NCI-H1436 treated with DMSO at 0.1 percent for 48 hours (cell line): ENCODE data around the gene HOXA5.

Experiments
- DNase-seq: peaks from one replicate; lab custom pipeline; 2025; lab: John Stamatoyannopoulos, UW

Gene HOXA5

DNA sequence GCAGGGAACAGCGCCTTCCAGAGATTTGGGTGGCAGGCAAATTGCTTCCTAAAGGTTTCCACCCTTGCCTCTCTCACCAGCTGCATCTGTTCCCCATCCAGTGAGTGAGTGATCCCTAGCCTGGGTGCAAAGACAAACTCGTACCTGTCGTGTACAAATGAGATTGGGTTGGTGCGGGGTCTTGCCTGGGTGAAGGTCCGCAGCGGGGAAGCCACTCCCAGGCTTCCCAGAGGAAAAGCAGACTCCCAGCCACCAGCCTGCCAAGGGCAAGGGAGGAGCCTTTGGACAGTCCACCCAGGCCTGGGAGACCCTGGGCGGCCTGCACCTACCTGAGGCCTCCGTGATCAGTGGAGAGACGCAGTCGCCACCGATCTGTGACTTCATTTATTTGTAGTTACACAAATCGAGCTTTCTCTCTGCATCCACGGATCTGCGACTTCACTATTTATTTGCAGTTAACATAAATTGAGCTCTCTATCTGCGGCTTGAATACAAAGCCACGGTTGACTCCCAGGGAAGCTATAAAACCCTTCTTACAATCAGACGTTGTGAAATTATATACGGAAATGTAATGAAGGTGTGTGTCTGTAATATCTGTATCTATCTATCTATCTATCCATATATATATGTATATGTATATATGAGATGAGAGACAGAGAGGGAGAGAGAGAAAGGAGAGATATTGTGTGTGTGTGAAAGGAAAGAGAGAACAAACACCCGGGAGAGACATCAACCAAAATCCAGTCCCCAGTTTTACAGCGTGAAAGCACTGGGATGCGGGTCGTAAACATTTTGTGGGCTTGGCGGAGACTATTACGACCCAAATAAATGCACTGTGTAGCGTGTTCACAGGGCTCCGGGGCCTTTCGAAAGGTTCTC is 16.0 kb upstream of the HOXA5 start:
- DNase-seq, result no peak

DNA sequence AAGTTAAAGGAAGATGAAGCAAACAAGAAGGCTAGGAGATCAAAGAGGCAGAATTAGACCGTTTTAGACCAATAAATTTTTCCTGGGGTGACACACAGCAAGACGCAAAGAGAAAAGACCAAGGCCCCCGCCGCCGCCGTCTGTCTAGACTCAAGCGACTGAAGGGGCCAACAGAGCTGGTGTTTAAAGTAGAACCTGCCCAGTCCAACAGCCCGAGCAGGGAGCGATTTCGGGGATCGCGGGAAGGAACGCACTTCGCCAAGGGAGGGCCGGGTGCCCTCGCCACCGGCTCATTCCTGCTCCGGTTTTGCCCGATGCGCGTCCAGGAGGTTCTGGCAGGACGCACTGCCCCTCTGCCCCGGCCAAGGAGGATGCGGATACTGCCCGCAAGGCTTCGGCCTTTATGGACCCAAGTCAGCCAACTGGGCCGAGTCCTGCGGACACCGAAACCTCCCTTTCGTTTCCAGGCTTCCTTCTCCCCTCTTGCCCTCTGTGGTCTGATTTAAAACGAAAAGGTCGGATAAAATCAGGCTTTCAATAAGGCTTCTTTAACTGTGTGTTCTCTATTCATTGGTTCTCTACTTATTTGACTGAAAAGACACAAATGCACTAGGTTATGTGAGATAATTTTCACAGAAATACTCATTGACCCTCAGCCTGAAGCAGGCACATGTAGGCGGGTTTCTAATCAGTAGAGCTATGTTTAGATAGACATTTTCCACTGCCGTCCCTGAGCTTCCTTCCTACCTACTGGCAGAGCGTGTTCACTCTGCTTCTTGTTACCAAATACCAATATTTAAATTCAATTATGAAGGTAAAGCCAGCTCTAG is 15.2 kb upstream of the HOXA5 start:
- DNase-seq, result no peak

DNA sequence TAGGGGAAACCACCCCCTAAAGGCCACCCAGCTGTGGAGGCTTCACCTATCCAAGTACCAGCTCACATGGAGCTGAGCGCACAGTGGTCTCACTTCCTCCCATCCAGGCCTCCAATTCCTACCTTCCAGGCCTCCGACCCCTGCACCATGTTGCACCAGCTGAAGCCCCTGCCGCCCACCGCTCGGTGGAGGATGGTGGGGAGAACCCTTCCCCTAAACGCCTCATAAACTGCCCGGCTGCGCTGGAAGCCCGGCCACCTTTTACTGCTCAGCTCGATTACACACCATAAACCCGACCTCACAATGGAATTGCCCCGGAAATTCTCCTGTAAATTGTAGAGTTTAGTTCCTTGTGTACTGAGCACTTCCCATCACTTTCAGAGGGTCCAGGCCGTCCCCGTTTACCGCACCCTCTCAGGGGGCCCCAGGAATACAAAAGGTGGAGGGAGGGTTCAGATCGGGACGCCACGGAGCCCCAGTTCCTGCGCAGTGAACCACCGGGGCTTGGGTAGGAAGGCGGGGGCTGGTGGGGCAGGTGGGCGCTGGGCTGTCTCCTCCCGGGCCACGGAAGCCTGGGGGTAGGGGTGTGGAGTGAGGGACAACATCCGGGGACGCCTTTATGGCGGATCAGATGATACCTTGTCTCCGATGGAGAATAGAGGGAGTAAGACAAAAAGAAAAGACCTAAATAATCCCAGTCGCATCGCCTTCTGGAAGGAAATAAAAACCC is 14.4 kb upstream of the HOXA5 start:
- no peak for DNase-seq

DNA sequence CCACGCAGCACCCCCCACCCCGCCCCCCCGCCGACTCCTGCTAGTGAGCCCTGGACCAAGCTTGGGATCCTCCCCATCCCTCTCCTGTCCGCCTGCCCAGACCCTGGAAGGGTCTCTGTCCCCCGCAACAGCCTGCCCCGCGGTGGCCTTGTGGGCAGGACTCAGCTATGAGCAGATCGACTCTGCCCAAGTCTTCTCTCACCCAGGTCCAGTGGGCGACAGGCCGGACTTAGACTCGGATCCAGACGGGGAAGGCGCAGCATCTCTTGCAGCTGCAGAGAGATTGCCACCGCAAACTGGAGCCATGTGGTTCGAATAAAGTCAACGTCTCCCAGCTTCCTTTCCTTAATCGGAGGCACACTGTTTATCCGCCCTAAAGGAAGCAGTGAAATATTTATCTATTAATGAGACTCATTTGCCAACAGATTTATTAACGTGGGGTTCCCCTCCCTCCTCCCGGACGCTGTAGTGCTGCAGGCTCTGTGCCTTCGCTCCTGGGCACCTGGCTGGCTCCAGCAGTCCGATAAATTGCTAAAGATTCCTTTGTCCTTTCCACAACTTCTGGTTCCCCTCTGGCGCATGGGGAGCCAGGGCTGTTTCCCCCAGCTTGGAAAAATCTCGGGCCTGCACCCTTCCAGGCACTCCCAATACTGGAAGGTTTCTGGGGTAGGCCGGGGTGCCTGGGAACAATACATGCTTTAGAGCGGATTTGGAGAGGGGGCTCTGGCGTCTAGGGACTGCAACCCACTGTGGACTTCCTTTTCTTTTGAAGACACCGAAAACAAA is 13.6 kb upstream of the HOXA5 start:
- DNase-seq, result no peak

DNA sequence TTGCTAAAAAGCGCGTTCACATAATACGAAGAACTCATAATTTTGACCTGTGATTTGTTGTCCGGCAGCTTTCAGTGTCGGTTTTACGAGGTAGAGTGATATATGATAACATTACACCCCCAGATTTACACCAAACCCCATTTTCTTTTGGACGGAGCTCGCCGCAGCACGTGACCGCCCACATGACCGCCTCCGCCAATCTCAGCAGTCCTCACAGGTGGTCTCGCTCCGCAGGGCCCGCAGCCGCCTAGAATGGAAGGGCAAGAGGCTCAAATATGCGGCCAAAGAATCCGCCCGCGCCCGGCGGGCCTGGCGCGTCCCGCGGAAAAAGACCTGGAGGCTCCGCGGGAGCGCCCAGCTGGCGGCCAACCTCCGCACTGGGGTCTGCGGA is 13.0 kb upstream of the HOXA5 start, which contains the start of gene HOXA7:
Gene HOXA7, minus strand, starts transcription at position 168 of the 391 bp plus-strand sequence. Its CDS starts 130 bp downstream, at position 38.
- peak; percentile 38 for DNase-seq

DNA sequence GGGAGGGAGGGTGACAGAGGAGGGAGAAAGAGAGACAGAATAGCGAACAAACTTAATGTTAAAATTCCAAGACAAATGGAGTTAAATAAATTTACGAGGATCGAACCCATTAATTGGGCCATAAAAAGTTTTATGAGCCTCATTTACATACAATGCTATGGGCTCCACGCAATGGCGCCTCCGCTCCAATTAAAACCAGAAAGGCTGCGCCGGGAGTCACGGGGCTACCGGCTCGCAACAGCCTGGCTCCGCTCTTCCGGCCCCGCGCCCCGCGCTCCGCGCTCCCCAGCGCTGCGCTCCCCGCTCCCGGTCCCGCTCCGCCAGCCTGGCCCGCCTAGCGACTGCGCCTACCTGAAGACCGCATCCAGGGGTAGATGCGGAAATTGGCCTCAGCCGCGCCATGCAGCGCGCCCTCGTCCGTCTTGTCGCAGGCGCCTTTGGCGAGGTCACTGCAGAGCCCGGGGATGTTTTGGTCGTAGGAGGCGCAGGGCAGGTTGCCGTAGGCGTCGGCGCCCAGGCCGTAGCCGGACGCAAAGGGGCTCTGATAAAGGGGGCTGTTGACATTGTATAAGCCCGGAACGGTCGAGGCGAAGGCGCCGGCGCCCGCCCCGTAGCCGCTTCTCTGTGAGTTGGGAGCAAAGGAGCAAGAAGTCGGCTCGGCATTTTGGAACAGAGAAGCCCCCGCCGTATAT is 12.5 kb upstream of the HOXA5 start:
- no peak for DNase-seq

DNA sequence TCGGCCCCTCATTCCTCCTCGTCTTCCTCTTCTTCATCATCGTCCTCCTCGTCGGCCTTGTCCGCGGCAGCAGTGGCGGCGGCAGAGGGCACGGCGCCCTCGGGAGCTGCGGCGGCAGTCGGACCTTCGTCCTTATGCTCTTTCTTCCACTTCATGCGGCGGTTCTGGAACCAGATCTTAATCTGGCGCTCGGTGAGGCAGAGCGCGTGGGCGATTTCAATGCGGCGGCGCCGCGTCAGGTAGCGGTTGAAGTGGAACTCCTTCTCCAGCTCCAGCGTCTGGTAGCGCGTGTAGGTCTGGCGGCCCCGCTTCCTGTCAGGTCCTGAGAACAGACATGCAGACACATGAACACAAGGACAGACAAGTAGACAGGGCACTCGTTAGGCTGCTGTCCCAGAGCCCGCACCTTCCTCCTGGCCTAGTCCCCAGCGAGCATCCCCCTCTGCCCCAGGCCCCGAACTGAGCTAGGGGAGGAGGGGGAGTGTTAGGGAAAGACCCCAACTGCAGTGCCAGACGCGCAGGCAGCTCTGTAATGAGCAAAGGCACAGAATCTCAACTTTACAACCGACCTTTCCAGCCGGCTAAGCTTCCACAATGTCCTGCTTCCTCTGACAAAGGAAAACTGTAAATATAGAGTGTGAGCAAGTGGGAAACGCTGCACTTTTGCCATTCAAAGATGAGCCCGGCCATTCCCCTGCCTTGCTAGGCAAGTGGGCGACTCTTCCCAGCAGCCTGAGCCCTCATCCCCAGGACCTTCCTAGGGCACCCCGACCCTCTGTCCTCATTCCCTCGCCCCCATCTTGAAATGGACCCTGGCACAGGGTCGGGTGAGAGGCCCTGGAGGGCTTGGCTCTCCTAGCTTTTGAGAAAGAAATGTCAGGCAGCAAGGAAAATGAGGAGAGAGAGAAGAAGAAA is 11.7 kb upstream of the HOXA5 start:
- DNase-seq, result no peak

DNA sequence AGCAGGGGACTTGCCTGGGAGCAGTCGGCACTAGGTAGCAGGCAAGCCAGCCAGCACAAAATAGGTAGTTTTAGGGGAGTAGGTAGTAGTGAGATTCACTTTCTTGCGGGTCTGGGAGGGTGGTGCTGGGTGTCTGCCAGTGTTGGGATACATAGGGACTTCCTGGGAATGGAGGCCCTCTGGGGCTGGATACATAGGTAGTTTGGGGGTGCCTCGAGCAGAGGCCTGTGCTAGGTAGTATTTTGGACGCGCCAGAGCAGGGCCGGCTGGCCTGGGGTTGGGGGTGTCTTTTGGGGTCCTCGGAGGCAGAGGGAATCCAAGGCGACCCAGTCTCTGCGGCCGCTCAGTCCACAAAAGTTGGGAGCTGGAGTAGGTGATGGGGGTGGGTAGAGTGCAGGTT is 10.9 kb upstream of the HOXA5 start:
- no peak for DNase-seq

DNA sequence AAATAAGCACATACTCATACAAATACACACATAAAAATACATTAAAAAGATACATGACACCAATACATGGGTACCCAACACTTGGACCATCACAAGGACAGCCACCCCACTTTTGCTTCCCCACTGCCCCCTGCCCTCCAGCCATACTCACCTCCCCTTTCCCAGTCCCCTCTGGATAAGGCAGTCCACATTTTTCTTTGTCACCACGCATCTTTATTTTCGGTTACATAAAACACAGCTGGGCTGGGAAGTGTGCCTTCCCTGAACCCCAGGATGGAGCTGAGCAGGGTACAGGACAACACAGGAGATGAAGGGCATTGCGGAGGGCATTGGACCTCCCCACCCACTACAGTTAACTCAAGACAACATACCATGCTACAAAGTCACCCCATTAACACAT is 10.0 kb upstream of the HOXA5 start:
- no peak for DNase-seq

DNA sequence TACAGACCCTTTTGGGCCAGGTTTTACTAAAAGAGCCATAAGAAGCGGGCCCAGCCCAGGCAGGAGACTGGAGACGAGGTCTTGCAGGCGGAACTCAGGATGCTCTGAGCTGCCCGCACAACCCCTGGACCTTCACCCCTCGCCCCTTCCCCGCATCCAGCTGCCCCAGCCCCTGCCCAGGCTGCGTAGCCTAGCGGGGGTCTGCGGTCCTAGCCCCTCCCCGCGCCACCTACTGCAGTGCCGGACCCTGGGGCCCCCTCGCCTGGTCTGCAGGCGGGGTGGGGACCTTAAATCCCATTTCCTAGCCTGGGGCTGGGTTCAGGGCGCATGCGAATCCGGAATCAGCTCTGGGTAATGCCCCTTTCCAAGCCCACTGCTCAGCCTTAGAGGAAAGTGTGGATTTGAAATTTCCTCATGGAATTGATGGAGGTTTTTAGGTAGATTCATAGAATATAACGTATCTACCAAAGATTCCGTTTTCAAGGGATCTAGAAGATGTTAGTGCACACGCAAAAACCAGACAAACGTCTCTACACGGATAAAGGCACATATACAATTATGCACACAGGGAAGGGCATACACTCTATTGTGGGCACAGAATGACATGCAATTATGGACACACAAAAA is 9.4 kb upstream of the HOXA5 start:
- no peak for DNase-seq

DNA sequence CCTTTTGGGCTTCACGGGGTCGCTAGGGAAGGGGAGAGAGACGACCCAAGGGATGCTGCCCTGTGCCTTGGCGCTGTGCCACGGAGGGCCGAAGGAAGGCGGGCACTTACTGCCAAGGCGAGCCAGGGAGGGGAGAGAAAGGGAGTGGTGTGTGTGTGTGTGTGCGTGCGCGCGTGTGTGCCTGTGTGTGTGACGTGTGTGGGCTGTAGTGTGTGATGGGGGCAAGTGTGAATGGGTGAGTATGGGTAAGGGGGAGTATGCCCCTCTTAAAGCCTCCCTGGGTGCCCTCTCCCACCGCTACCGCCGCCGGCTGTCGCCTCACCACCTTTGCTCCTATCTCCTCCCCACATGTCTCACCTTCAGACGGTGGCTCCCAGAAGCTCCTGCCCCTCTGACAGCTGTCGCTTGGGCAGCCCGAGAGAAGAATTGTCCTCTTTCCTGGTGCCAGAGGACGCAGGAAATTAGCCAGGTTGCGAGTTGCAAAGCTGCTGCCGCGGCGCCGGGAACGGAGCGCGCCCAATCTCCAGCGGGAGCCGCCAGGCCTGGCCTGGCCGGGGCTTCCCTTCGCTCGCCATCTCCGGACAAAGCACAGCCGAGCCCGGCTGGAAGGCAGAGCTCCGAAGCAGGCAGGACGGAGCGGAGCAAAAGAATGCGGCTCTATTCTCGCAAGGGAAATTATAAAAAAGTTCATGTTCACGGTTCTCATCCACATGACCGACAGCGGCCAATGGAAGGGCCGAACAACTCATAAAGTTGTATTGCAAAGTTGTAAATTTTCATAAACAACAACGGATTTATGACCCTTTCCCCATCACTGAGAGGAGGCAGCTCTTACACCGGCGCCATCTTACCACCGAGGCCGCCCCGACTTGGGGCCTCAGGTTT is 8.7 kb upstream of the HOXA5 start, which contains the start of gene HOXA3:
Gene HOXA3, minus strand, starts transcription at position 653 of the 885 bp plus-strand sequence. CDS start 41,943 bp downstream, outside the sequence.
- no peak for DNase-seq

DNA sequence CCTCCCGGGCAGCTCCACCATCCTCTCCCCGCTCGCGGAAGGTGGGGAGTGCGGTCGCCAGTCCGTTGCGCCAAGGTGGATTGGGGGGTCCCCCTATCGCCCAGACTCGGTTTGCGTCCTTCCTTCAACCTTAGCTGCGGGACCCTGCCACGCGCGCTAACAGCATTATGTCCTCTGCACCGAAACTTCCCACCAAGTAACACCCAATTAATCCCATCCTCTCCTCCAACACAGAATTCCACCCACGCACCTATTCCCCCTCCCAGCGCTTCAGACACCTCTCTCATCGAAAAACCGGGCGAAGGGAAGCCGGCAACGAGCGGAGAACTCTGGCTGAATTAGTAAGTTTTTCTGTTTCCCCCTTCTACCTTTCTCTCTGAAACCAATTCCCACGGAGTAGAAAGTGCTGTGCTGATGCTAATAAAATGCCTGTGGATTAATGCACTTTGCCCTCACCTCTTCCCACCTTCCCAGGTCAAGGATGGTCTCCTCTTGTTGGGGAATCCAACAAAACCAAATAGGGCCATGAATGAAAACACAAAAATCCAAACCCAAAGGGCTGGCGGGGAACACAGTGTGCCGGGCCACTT is 8.0 kb upstream of the HOXA5 start:
- no peak for DNase-seq

DNA sequence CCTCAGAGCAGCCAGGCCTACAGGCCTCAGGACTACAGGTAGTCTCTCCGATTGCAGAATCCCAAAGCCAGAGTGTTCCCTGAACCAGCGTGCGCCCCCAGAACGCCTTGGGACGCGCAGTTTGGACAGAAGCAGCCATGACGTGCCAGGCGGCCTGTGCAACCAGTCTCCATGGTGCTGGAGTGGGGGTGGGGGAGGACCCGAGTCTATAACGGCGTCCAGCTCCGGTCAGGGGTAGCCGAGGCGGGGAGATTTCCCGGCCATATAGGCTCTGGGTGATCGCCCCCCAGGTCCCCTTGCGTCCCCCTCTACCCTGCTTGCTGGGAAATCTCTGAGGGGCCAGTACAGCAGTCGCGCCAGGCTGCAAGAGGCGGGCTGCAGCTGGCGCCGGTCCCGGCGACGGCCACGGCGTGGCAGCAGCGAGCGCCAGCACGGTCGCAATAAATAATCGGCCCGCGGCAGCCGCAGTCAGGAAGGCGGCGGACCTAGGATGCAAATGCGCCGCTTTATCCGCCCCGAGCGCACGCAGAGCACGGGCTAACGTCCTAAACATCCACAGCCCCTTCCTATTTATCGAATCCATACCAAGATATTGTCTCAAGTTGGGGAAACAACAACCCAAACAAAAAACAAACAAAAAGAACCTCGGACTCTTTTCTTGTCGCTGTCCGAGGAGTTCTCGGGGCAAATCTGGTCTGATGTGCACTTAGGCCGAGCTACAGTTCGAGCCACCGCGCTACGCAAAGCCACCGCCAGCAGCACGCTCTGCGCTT is 7.3 kb upstream of the HOXA5 start:
- no peak for DNase-seq

DNA sequence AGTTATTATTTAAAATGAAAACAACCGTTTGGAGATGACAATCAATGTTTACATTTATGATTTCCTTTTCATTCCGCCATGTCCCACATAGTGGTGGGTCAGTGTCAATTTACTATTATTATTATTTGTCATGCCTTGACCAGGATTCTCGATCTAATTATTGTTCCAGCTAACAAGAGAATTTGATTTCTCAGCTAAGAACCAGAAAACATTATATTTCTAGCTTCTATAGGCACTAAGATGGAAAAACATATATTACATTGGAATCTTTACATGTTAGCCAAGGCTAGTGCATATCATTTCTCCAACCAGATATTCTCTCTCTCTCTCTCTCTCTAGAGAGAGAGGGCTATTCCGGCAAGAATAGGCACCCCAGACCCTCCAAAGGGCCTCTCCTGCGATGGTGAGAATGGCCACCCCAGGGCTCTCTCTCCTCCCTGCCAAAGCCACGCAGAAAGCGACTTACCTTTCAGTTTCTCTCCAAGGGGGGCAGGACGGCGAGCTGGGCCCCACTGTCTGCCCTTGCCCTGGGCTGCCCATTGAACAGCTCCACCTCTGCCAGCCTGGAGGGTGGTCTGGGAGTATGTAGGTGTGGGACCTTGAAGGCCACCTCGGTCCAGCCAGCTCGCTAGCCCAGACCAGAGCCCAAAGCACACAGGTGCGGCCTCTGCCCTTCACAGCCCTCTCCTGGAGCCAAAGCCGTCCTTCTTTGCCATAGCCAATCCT is 6.5 kb upstream of the HOXA5 start:
- no peak for DNase-seq

DNA sequence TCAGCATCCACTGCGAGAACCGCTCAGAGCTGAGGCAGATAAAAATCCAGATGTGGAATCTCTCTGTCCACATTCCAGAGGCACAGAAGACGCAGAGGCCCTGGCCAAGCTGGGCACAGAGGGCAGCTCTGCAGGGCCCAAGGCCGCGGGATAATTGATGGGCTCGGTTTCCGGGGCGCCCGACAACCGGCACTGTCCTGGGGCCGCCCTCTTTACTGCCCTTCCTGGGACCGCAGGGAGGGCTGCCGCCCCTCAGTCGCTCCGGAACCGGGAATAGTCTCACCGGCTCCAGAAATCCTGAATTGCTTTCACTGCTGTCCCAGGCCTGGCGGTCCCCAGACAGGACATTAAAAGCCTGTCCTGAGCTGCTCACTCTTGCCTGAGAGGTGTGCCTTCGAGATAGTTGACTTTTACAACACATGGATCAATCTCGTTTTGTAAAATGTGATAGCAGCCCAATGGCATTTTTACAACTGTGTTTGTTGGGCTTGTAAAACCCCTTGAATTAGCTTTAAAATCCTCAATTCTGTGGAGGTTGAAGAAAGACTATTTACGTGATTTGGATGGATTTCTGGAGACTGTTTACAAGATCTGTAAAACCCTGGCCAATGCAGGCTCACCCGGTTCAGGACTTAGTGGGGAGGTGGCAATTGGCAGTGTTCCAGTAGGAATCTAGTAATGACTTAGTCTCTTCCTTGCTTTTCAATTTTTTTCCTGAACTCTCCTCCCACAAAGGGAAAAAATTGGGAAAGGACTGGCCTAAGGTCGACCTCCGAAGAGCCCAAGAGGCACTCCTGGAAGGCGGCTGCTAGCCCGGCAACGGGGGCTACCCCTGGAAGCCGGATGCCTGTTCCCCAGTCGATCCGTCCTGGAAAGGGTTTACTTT is 5.5 kb upstream of the HOXA5 start:
- no peak for DNase-seq
